HepG2 (cell line): ENCODE results near the gene C1S. TPM values are rescaled to one million over a fixed set of nuclear protein-coding genes. Genes with fewer than 3 reads are reported as not detected.

Experiments
- ATAC-seq: fragments of 200-7000 bp; cut with Tn5 transposase; 3 replicates; pipeline ENCODE4 v1.9.1; 2020; ENCODE audit warnings: mild to moderate bottlenecking, moderate library complexity
- BruUV-seq: library from RNA; stranded (reverse); fragments of 400-500 nt; replicated peaks from 2 replicates; lab custom pipeline; 2021; lab: Mats Ljungman, UMichigan
- CTCF ChIA-PET: fragments of 300-600 bp; formaldehyde crosslinking; extraction: SDS; loops from one replicate; lab custom pipeline; 2021; ENCODE audit warnings: low total read pairs, inconsistent platforms, low intra/inter-chr PET ratio; lab: Yijun Ruan, JAX
- POLR2A ChIA-PET: fragments of 350-600 bp; sonication (Branson Sonifier 250); formaldehyde crosslinking; loops from one replicate; lab custom pipeline; 2020; ENCODE audit warnings: antibody characterized with exemption, inconsistent platforms; lab: Yijun Ruan, JAX
- DNase-seq: peaks from one replicate; pipeline ENCODE4 v3.0.0-alpha.2; 2015; ENCODE audit warnings: low spot score
- FAIRE-seq: peaks from 3 replicates; lab custom pipeline; 2011; peaks lifted over from hg19 to GRCh38; lab: Jason Lieb, UNC
- H2AFZ ChIP-seq: one replicate; pipeline ENCODE4 v1.6.1; 2011; ENCODE audit warnings: low read length, inconsistent platforms
- H3K27ac ChIP-seq: fragments of 300-600 bp; 3 replicates; pipeline ENCODE4 v1.8.0; 2011; ENCODE audit warnings: mixed run types, mild to moderate bottlenecking, mixed read lengths, low read length, inconsistent platforms; ENCODE audit not compliant: insufficient read depth; ENCODE audit errors: extremely low read length
- H3K27me3 ChIP-seq, 2 experiments: fragments of 200-600 bp in 1 of 2; 2 replicates in 1 of 2; 3 replicates in 1 of 2; pipeline versions ENCODE4 v1.6.0 to v1.8.0; 2011; ENCODE audit warnings: low read length in 2 of 2, mild to moderate bottlenecking in 2 of 2, moderate library complexity in 2 of 2, inconsistent platforms in 1 of 2; ENCODE audit not compliant: insufficient read depth in 2 of 2, control insufficient read depth in 1 of 2
- H3K36me3 ChIP-seq, 2 experiments: fragments of 200-600 bp in 1 of 2; replicated peaks in 1 of 2; 2 replicates in 1 of 2; 3 replicates in 1 of 2; pipeline versions ENCODE4 v1.5.1 to v1.8.0; 2011; ENCODE audit warnings: low read length in 2 of 2, inconsistent platforms in 1 of 2; ENCODE audit not compliant: insufficient read depth in 2 of 2, control insufficient read depth in 1 of 2
- H3K4me1 ChIP-seq: 2 replicates; pipeline ENCODE4 v1.5.1; 2012; ENCODE audit warnings: low read length, inconsistent platforms; ENCODE audit not compliant: insufficient read depth
- H3K4me2 ChIP-seq: 2 replicates; pipeline ENCODE4 v1.6.0; 2011; ENCODE audit warnings: low read depth, low read length, inconsistent platforms
- H3K4me3 ChIP-seq, 3 experiments: fragments of 200-600 bp in 1 of 3; sonication (generic), shearing (Covaris generic) in 1 of 3; replicated peaks in 1 of 3; 2 replicates each; pipeline ENCODE4 v1.5.1; 2011 to 2016; ENCODE audit warnings: low read length in 3 of 3, inconsistent platforms in 2 of 3, low read depth in 2 of 3, mild to moderate bottlenecking in 2 of 3, control low read depth in 1 of 3, mixed read lengths in 1 of 3; ENCODE audit not compliant: insufficient read depth in 1 of 3
- H3K79me2 ChIP-seq: one replicate; pipeline ENCODE4 v1.6.1; 2011; ENCODE audit warnings: low read length, inconsistent platforms; ENCODE audit not compliant: insufficient read depth
- H3K9ac ChIP-seq: 2 replicates; pipeline ENCODE4 v1.6.0; 2011; ENCODE audit warnings: mild to moderate bottlenecking, low read depth, low read length, inconsistent platforms; ENCODE audit not compliant: insufficient read depth
- H3K9me3 ChIP-seq: 2 replicates; pipeline ENCODE4 v1.5.1; 2012; ENCODE audit warnings: mild to moderate bottlenecking, low read length
- H4K20me1 ChIP-seq: 2 replicates; pipeline ENCODE4 v1.6.0; 2011; ENCODE audit warnings: inconsistent platforms, mild to moderate bottlenecking, low read length, moderate library complexity; ENCODE audit not compliant: insufficient read depth
- ARID2 ChIP-seq: sonication (generic); formaldehyde crosslinking; IDR thresholded peaks from 2 replicates; pipeline ENCODE4 v1.8.1; 2022; ENCODE audit warnings: mild to moderate bottlenecking, missing genetic modification reagents, borderline replicate concordance
- ASH2L ChIP-seq: fragments of 300-600, 200-600 bp; sonication (generic); IDR thresholded peaks from 2 replicates; pipeline ENCODE4 v1.7.0; 2017; ENCODE audit warnings: low read depth, mild to moderate bottlenecking, moderate library complexity, mixed read lengths, low read length; ENCODE audit not compliant: insufficient read length
- FOSL1 ChIP-seq: sonication (generic); formaldehyde crosslinking; IDR thresholded peaks from 2 replicates; pipeline ENCODE4 v1.9.0; 2021; ENCODE audit warnings: missing genetic modification reagents, borderline replicate concordance
- ISL2 ChIP-seq: sonication (generic); formaldehyde crosslinking; IDR thresholded peaks from 2 replicates; pipeline ENCODE4 v1.5.0; 2020; ENCODE audit warnings: missing genetic modification reagents
- MIER3 ChIP-seq: IDR thresholded peaks from 2 replicates; pipeline ENCODE4 v1.6.1; 2016; ENCODE audit warnings: missing compliant biosample characterization, borderline replicate concordance
- MTF1 ChIP-seq: sonication (generic); formaldehyde crosslinking; IDR thresholded peaks from 2 replicates; pipeline ENCODE4 v1.5.0; 2020; ENCODE audit warnings: missing genetic modification reagents
- POLR2A ChIP-seq, 2 experiments: IDR thresholded peaks; 2 replicates each; pipeline ENCODE4 v1.6.1; 2011; ENCODE audit warnings: low read depth in 2 of 2, low read length in 2 of 2, mild to moderate bottlenecking in 1 of 2, moderate library complexity in 1 of 2; ENCODE audit not compliant: insufficient read depth in 1 of 2
- POLR2AphosphoS2 ChIP-seq: IDR thresholded peaks from 2 replicates; pipeline ENCODE4 v1.6.1; 2011; ENCODE audit warnings: low read depth, low read length, improper control_type of control experiment
- SPEN ChIP-seq: sonication (generic); formaldehyde crosslinking; IDR thresholded peaks from 2 replicates; pipeline ENCODE4 v1.5.1; 2020; ENCODE audit warnings: low read depth, mild to moderate bottlenecking, missing genetic modification reagents
- TFE3 ChIP-seq: IDR thresholded peaks from 2 replicates; pipeline ENCODE4 v1.6.1; 2016
- ZNF124 ChIP-seq: sonication (generic); formaldehyde crosslinking; IDR thresholded peaks from 2 replicates; pipeline ENCODE4 v1.4.0; 2020; ENCODE audit warnings: missing genetic modification reagents
- ZNF225 ChIP-seq: sonication (generic); formaldehyde crosslinking; IDR thresholded peaks from 2 replicates; pipeline ENCODE4 v1.4.0; 2020; ENCODE audit warnings: mild to moderate bottlenecking, missing genetic modification reagents
- ZNF264 ChIP-seq: sonication (generic); formaldehyde crosslinking; IDR thresholded peaks from 2 replicates; pipeline ENCODE4 v1.4.0; 2020; ENCODE audit warnings: missing genetic modification reagents
- ZNF775 ChIP-seq: sonication (generic); formaldehyde crosslinking; IDR thresholded peaks from 2 replicates; pipeline ENCODE4 v1.4.0; 2020; ENCODE audit warnings: missing genetic modification reagents, mild to moderate bottlenecking, moderate library complexity, borderline replicate concordance
- ZNF800 ChIP-seq: sonication (generic); formaldehyde crosslinking; IDR thresholded peaks from 2 replicates; pipeline ENCODE4 v1.4.0; 2020; ENCODE audit warnings: missing genetic modification reagents
- ZNF841 ChIP-seq: sonication (generic); formaldehyde crosslinking; IDR thresholded peaks from 2 replicates; pipeline ENCODE4 v1.8.1; 2023; ENCODE audit warnings: missing genetic modification reagents, borderline replicate concordance
- WGBS: methylation state at CpG from one replicate; pipeline ENCODE4 v1.1.6; 2017; ENCODE audit warnings: low lambda C conversion rate; 5-methylcytosine and 5-hydroxymethylcytosine counted together
- in situ Hi-C: cut with HindIII; loops from 2 replicates; pipeline ENCODE4 v1.10.0; 2017; ENCODE audit warnings: low pct_unique_long_range_greater_than_20kb; ENCODE audit not compliant: extremely low pct_ligation_motif_present
- intact Hi-C: fragments of 100-400 bp; cut with micrococcal nuclease; formaldehyde crosslinking; loops from one replicate; pipeline ENCODE4 v1.10.0; 2022; ENCODE audit not compliant: unreplicated experiment
- polyA plus RNA-seq, 8 experiments: library from polyadenylated mRNA; depleted of rRNA in 3 of 8; stranded (reverse) in 7 of 8; unstranded in 1 of 8; fragments of >200 nt; fragmentation: Illumina TruSeq in 4 of 8; extraction: Trizol in 4 of 8; gene quantifications; 2 replicates each; pipeline versions ENCODE4 v1.2.1 to v1.2.3, GENCODE V29; 2011 to 2016; ENCODE audit warnings: low read depth in 4 of 8, missing spikeins in 1 of 8, mixed read lengths in 1 of 8; ENCODE audit not compliant: insufficient read depth in 1 of 8
- total RNA-seq, 5 experiments: library from RNA; depleted of rRNA; stranded (reverse); fragments of >200 nt; fragmentation: Illumina TruSeq; extraction: Trizol; gene quantifications; 2 replicates each; pipeline ENCODE4 v1.2.3, GENCODE V29; 2016; ENCODE audit warnings: low read depth in 1 of 5
- TF ChIP-seq, protein P1 (sequence below): sonication (generic); formaldehyde crosslinking; IDR thresholded peaks from 2 replicates; pipeline ENCODE4 v1.4.0; 2020; ENCODE audit warnings: mild to moderate bottlenecking, missing genetic modification reagents
- TF ChIP-seq, protein P2 (sequence below): sonication (generic); formaldehyde crosslinking; IDR thresholded peaks from 2 replicates; pipeline ENCODE4 v1.4.0; 2020; ENCODE audit warnings: missing genetic modification reagents, low read depth, mild to moderate bottlenecking, borderline replicate concordance

The C1S gene
- total and polyA plus RNA-seq, 2 of the 13 experiments (the other 11 are each of a cell fraction or from before 2014, with no cell fraction given) = 14.5 to 18.2 TPM

DNA sequence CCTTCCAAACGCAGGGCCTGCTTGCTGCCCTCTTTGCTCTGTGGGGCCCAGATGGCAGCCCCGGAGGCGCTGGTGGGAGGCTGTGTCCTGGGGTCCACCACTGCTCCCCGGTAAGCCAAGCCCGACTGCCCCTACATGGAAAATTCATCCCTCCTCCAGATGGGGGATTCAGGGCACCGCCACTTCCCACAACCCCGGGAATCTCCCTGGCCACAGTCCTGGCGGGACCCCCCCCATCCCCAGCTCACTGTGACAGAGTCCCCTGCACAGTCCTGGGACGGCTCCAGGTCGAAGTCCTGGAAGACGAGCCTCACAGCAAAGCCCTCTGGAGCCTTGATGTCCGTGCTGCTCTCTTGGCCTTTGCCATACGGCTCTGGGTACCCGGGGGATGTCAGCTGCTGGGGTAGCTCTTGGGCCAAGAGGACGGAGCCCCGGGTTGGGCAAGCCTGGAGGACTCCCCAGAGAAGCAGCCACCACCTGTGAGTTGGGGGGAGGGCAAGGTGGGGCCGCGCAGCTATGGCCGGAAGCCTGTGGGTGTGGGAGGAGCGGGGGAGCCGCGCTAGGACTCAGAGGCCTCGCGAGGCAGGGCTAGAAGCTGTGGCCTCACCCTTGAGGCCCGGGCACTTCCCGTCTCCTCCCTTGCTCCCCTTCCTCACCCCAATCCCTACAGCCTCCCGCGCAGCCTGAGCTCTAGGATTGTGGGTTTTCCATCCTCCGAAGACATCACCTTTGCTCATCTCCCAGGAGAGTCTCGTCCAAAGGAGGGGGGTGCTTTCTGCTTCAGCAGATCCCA, 47.7 kb downstream of the C1S start:
- Histone ChIP-seq H3K4me2 (peak overlapping the region; percentile 99), H3K27me3 (no peaks in the 10 kb centered on the region; a peak in 1 of 5 replicates), H3K4me3 (peak overlapping the region; percentile 72 to 91 (median 74)), H3K27ac (peak overlapping the region; percentile 99), H3K4me1 (peaks cover 30% of the 10 kb centered on the region), H3K9ac (peak overlapping the region; percentile 90), H3K9me3 (peaks cover 8% of the 10 kb centered on the region), H3K79me2 (peaks cover 22% of the 10 kb centered on the region), H4K20me1 (no peaks in the 10 kb centered on the region), H3K36me3 (peaks cover 0 to 2% of the 10 kb centered on the region in 2 experiments; a peak in 2 of 5 replicates), H2AFZ (no peak overlapping the region)
- BruUV-seq = TSS peak; percentile 42
- 5% methylated on average over 9 of the region's 30 CpGs for WGBS
- in situ Hi-C loops = no loop called here
- DNase-seq = peak; percentile 69
- ChIA-PET POLR2A (interaction anchor here (0.6 to 4.3 kb wide), 33 partner anchors 9 to 850 kb away, joined by 3 to 88 read pairs (median 7); partner anchors contain the start of genes C12orf57, C1S, CLSTN3 and EMG1), CTCF (interaction anchor here (0.7 to 2.4 kb wide), 3 partner anchors 16 to 138 kb away, joined by 3 to 16 read pairs (median 7); partner anchors contain the start of genes C1R, C1S, EMG1 and PHB2)
- peak; percentile 92 for ATAC-seq
- FAIRE-seq = peak; percentile 12
- intact Hi-C loops = loop anchor here (2.0 kb wide), 1 partner anchor 15 kb away; the partner anchor contains the start of gene C1R
- 0 out of 2 replicates have a peak, but pooled peaks have one; percentile 29 for TF ChIP-seq MTF1 (CRISPR knock-in tag)
- no peak; the same call in 1 of the 2 replicates for TF ChIP-seq ZNF124
- TF ChIP-seq POLR2AphosphoS2 = no peak
- TF ChIP-seq ARID2 (CRISPR knock-in tag) = peak; percentile 69; the same call in 1 of the 2 replicates
- peak; percentile 79 to 85 for TF ChIP-seq POLR2A (IDR thresholded peaks at IDR 0.05; ENCODE audit: insufficient read depth in 1 of 2, low read depth in 2 of 2, low read length in 2 of 2)
- no peak for TF ChIP-seq ZNF841 (CRISPR knock-in tag)
- TF ChIP-seq ISL2 (CRISPR knock-in tag) = 0 out of 2 replicates have a peak, but pooled peaks have one; percentile 61
- TF ChIP-seq ZNF225 (CRISPR knock-in tag) = peak; percentile 57; the same call in 1 of the 2 replicates
- peak; percentile 50; the same call in 1 of the 2 replicates for TF ChIP-seq ZNF264
- TF ChIP-seq ASH2L = peak; percentile 54
- 0 out of 2 replicates have a peak, but pooled peaks have one; percentile 7 for TF ChIP-seq FOSL1 (CRISPR knock-in tag)
- TF ChIP-seq, protein P1, sequence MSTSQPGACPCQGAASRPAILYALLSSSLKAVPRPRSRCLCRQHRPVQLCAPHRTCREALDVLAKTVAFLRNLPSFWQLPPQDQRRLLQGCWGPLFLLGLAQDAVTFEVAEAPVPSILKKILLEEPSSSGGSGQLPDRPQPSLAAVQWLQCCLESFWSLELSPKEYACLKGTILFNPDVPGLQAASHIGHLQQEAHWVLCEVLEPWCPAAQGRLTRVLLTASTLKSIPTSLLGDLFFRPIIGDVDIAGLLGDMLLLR (CRISPR knock-in tag) = no peak
- peak; percentile 70 for TF ChIP-seq SPEN (CRISPR knock-in tag)
- TF ChIP-seq ZNF800 (CRISPR knock-in tag) = no peak
- 0 out of 2 replicates have a peak, but pooled peaks have one; percentile 24 for TF ChIP-seq MIER3 (CRISPR knock-in tag)
- TF ChIP-seq TFE3 (CRISPR knock-in tag) = peak; percentile 15; the same call in 1 of the 2 replicates
- TF ChIP-seq, protein P2, sequence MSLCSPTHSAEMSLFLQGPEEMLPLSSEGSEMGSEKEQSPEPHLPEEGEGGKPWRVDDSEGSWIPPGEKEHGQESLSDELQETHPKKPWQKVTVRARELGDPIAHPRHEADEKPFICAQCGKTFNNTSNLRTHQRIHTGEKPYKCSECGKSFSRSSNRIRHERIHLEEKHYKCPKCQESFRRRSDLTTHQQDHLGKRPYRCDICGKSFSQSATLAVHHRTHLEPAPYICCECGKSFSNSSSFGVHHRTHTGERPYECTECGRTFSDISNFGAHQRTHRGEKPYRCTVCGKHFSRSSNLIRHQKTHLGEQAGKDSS (CRISPR knock-in tag) = no peak
- TF ChIP-seq ZNF775 (CRISPR knock-in tag) = 0 out of 2 replicates have a peak, but pooled peaks have one; percentile 25
